Right atrium auricular region (tissue), 2 donors: ENCODE measurements around the gene B4GALT4. TPM values are rescaled to one million over a fixed set of nuclear protein-coding genes. Genes with fewer than 3 reads are reported as not detected.

ENCODE experiments used
- DNase-seq: peaks from one replicate; pipeline ENCODE4 v3.0.0-alpha.2; 2019; ENCODE audit warnings: low spot score
- H3K27ac ChIP-seq, 2 donors: fragments of 200-600 bp; sonication (generic); 1 replicate in 1 of 2; 2 replicates in 1 of 2; pipeline ENCODE4 v1.5.1; 2016 to 2019
- H3K27me3 ChIP-seq, 2 donors: fragments of 200-600 bp; sonication (generic); one replicate each; pipeline versions ENCODE4 v1.5.1 to v1.6.0; 2017 to 2019
- H3K36me3 ChIP-seq: fragments of 200-600 bp; sonication (generic); one replicate; pipeline ENCODE4 v1.5.1; 2016
- H3K4me1 ChIP-seq, 2 donors: fragments of 200-600 bp; sonication (generic); one replicate each; pipeline versions ENCODE4 v1.5.1 to v1.6.0; 2017 to 2019
- H3K4me3 ChIP-seq, 2 donors: fragments of 200-600 bp; sonication (generic); 1 replicate in 1 of 2; 2 replicates in 1 of 2; pipeline ENCODE4 v1.5.1; 2017 to 2019; ENCODE audit warnings: mild to moderate bottlenecking in 1 of 2, moderate library complexity in 1 of 2
- H3K9me3 ChIP-seq, 2 donors: fragments of 200-600 bp; sonication (generic); one replicate each; pipeline ENCODE4 v1.5.1; 2019
- CTCF ChIP-seq, 2 donors: fragments of 200-600 bp; sonication (generic); IDR thresholded peaks; one replicate each; pipeline ENCODE4 v1.5.1; 2019; ENCODE audit warnings: antibody characterized with exemption in 2 of 2
- total RNA-seq, 2 donors: library from RNA; depleted of rRNA; stranded (reverse); fragments of >200 nt; gene quantifications; one replicate each; pipeline ENCODE4 v1.1.0, GENCODE V29; 2016

The B4GALT4 gene
- total RNA-seq, 2 donors from 2014 or later = 15.6 to 16.4 TPM

- Histone ChIP-seq H3K4me1 (peaks cover 0 to 14% of the 10 kb centered on the region in 2 donors), H3K27me3 (no peaks in the 10 kb centered on the region), H3K27ac (peak overlapping the region; percentile 14 to 22), H3K4me3 (no peak overlapping the region), H3K9me3 (no peaks in the 10 kb centered on the region), H3K36me3 (peaks cover 3% of the 10 kb centered on the region)
- no peak for DNase-seq
- TF ChIP-seq CTCF (IDR thresholded peaks at IDR 0.05) = peak in 1 of 2 donors; percentile 15
These were observed 33.8 kb downstream of the B4GALT4 start for GRCh38 chr3:119206611-119207511.

- no peaks in the 10 kb centered on the region for H3K27me3 ChIP-seq
- no peaks in the 10 kb centered on the region for H3K9me3 ChIP-seq
- H3K27ac ChIP-seq = no peak overlapping the region
- TF ChIP-seq CTCF (IDR thresholded peaks at IDR 0.05) = no peak
- no peak for DNase-seq
- H3K4me1 ChIP-seq = peaks cover 0 to 14% of the 10 kb centered on the region in 2 donors
- peaks cover 3% of the 10 kb centered on the region for H3K36me3 ChIP-seq
- no peak overlapping the region for H3K4me3 ChIP-seq
These were observed 35.0 kb downstream of the B4GALT4 start for GRCh38 chr3:119205685-119206084.

- no peak overlapping the region for H3K4me3 ChIP-seq
- no peak overlapping the region for H3K27ac ChIP-seq
- no peaks in the 10 kb centered on the region for H3K27me3 ChIP-seq
- peaks cover 3% of the 10 kb centered on the region for H3K36me3 ChIP-seq
- no peak for DNase-seq
- H3K9me3 ChIP-seq = no peaks in the 10 kb centered on the region
- no peak for TF ChIP-seq CTCF (IDR thresholded peaks at IDR 0.05)
- peaks cover 0 to 14% of the 10 kb centered on the region in 2 donors for H3K4me1 ChIP-seq
These were observed 35.5 kb downstream of the B4GALT4 start for GRCh38 chr3:119205209-119205608.

- Histone ChIP-seq H3K27ac (no peak overlapping the region), H3K36me3 (no peaks in the 10 kb centered on the region), H3K9me3 (no peaks in the 10 kb centered on the region), H3K27me3 (no peaks in the 10 kb centered on the region), H3K4me1 (no peaks in the 10 kb centered on the region), H3K4me3 (no peak overlapping the region)
- TF ChIP-seq CTCF (IDR thresholded peaks at IDR 0.05) = no peak
- DNase-seq = no peak
These were observed 44.8 kb downstream of the B4GALT4 start for GRCh38 chr3:119195911-119196310.

GRCh38 chr3:119195151-119195476 is 45.6 kb downstream of the B4GALT4 start:
- no peaks in the 10 kb centered on the region for H3K4me1 ChIP-seq
- TF ChIP-seq CTCF (IDR thresholded peaks at IDR 0.05) = no peak
- H3K4me3 ChIP-seq = no peak overlapping the region
- H3K36me3 ChIP-seq = no peaks in the 10 kb centered on the region
- no peaks in the 10 kb centered on the region for H3K9me3 ChIP-seq
- no peak for DNase-seq
- H3K27me3 ChIP-seq = no peaks in the 10 kb centered on the region
- no peak overlapping the region for H3K27ac ChIP-seq
